ENCODE data around the gene CPSF4L. TPM values are rescaled to one million over a fixed set of nuclear protein-coding genes. Genes with fewer than 3 reads are reported as not detected.

Gene CPSF4L
- polyA plus RNA-seq, 1 donor (not counting 4 experiments of a cell fraction or from before 2014, with no cell fraction given): not detected

DNA sequence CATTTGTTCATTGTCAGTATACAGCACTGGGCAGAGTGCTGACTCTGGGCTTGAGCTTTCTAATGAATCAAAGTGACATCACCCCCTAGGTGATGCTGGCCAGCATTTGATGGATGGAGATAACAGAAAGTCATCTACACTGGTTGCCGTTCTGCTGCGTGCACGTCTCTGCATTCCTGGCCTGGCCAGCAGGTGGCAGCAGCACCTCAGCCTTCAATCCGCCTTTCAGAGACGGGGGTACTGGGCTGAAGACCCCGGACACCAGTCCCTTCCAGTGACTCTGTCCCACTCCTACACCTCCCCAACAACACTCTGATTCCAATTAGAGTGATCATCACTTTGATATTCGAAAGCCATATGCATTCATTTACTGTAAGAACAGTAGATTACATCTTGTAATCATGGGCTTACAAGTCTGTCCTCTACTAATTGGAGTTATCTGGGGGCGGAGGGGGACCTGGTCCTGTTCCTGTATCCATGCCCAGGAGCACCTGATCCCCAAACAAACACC is 6.0 kb downstream of the CPSF4L start:
- Histone ChIP-seq H3K79me2 (ENCODE audit: control insufficient read depth, insufficient read depth, low read length) (no peaks in the 10 kb centered on the region), H3K36me3 (ENCODE audit: control insufficient read depth in 2 of 2, extremely low read depth in 1 of 2, insufficient read depth in 2 of 2, low read length in 2 of 2) (no peaks in the 10 kb centered on the region), H3K4me2 (ENCODE audit: control insufficient read depth, extremely low read depth, insufficient read depth, low read depth, low read length) (no peak overlapping the region), H3K27ac (ENCODE audit: control insufficient read depth, insufficient read depth, low read length) (no peak overlapping the region), H3K27me3 (ENCODE audit: control insufficient read depth, extremely low read depth, insufficient read depth, low read length) (peaks cover 3% of the 10 kb centered on the region), H3K9ac (ENCODE audit: control insufficient read depth, extremely low read depth, insufficient read depth, low read length) (no peak overlapping the region), H3K9me1 (ENCODE audit: control insufficient read depth, extremely low read depth, insufficient read depth, low read length) (no peaks in the 10 kb centered on the region), H3K9me3 (ENCODE audit: control insufficient read depth, low read depth, low read length) (no peaks in the 10 kb centered on the region), H2AFZ (ENCODE audit: control insufficient read depth, low read length) (no peak overlapping the region), H4K20me1 (ENCODE audit: control insufficient read depth, extremely low read depth, insufficient read depth, low read length) (no peaks in the 10 kb centered on the region), H3K4me3 (ENCODE audit: control insufficient read depth in 2 of 3, extremely low read depth in 1 of 3, insufficient read depth in 2 of 3, low read depth in 1 of 3, low read length in 3 of 3) (no peak overlapping the region), H3K4me1 (ENCODE audit: control insufficient read depth, extremely low read depth, insufficient read depth, low read length) (no peaks in the 10 kb centered on the region)
- dilution Hi-C loops (cut with MboI; ENCODE audit: extremely low pct_ligation_motif_present, low sequenced_read_pairs): no loop called here
- FAIRE-seq (peak; percentile 80), DNase-seq (ENCODE audit: low read depth, low spot score) (no peak)
- TF ChIP-seq EZH2 (IDR thresholded peaks at IDR 0.05; ENCODE audit: low read length) (no peak), CTCF (optimal IDR thresholded peaks at IDR 0.05 in 1 of 3, IDR thresholded peaks at IDR 0.05 in 1 of 3, conservative IDR thresholded peaks at IDR 0.05 in 1 of 3; ENCODE audit: extremely low read depth in 1 of 3, insufficient read depth in 2 of 3, low read length in 3 of 3) (peak; percentile 94 to 100 (median 96))

GRCh38 chr17:73251871-73252270 is 9.8 kb downstream of the CPSF4L start:
- Histone ChIP-seq H3K27me3 (ENCODE audit: control insufficient read depth, extremely low read depth, insufficient read depth, low read length) (peaks cover 3% of the 10 kb centered on the region), H4K20me1 (ENCODE audit: control insufficient read depth, extremely low read depth, insufficient read depth, low read length) (no peaks in the 10 kb centered on the region), H3K9me1 (ENCODE audit: control insufficient read depth, extremely low read depth, insufficient read depth, low read length) (no peaks in the 10 kb centered on the region), H3K79me2 (ENCODE audit: control insufficient read depth, insufficient read depth, low read length) (no peaks in the 10 kb centered on the region), H3K9ac (ENCODE audit: control insufficient read depth, extremely low read depth, insufficient read depth, low read length) (no peak overlapping the region), H3K36me3 (ENCODE audit: control insufficient read depth in 2 of 2, extremely low read depth in 1 of 2, insufficient read depth in 2 of 2, low read length in 2 of 2) (peaks cover 2 to 3% of the 10 kb centered on the region in 2 experiments), H3K4me1 (ENCODE audit: control insufficient read depth, extremely low read depth, insufficient read depth, low read length) (no peaks in the 10 kb centered on the region), H2AFZ (ENCODE audit: control insufficient read depth, low read length) (no peak overlapping the region), H3K27ac (ENCODE audit: control insufficient read depth, insufficient read depth, low read length) (no peak overlapping the region), H3K4me3 (ENCODE audit: control insufficient read depth in 2 of 3, extremely low read depth in 1 of 3, insufficient read depth in 2 of 3, low read depth in 1 of 3, low read length in 3 of 3) (no peak overlapping the region), H3K4me2 (ENCODE audit: control insufficient read depth, extremely low read depth, insufficient read depth, low read depth, low read length) (no peak overlapping the region), H3K9me3 (ENCODE audit: control insufficient read depth, low read depth, low read length) (no peaks in the 10 kb centered on the region)
- dilution Hi-C loops (cut with MboI; ENCODE audit: extremely low pct_ligation_motif_present, low sequenced_read_pairs): no loop called here
- FAIRE-seq (no peak), DNase-seq (ENCODE audit: low read depth, low spot score) (no peak)
- no peak for TF ChIP-seq CTCF (optimal IDR thresholded peaks at IDR 0.05 in 1 of 3, IDR thresholded peaks at IDR 0.05 in 1 of 3, conservative IDR thresholded peaks at IDR 0.05 in 1 of 3; ENCODE audit: extremely low read depth in 1 of 3, insufficient read depth in 2 of 3, low read length in 3 of 3)
- no peak for TF ChIP-seq EZH2 (IDR thresholded peaks at IDR 0.05; ENCODE audit: low read length)
